ENCODE measurements around the gene GHRL.

The GHRL gene, protein sequence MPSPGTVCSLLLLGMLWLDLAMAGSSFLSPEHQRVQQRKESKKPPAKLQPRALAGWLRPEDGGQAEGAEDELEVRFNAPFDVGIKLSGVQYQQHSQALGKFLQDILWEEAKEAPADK

DNA sequence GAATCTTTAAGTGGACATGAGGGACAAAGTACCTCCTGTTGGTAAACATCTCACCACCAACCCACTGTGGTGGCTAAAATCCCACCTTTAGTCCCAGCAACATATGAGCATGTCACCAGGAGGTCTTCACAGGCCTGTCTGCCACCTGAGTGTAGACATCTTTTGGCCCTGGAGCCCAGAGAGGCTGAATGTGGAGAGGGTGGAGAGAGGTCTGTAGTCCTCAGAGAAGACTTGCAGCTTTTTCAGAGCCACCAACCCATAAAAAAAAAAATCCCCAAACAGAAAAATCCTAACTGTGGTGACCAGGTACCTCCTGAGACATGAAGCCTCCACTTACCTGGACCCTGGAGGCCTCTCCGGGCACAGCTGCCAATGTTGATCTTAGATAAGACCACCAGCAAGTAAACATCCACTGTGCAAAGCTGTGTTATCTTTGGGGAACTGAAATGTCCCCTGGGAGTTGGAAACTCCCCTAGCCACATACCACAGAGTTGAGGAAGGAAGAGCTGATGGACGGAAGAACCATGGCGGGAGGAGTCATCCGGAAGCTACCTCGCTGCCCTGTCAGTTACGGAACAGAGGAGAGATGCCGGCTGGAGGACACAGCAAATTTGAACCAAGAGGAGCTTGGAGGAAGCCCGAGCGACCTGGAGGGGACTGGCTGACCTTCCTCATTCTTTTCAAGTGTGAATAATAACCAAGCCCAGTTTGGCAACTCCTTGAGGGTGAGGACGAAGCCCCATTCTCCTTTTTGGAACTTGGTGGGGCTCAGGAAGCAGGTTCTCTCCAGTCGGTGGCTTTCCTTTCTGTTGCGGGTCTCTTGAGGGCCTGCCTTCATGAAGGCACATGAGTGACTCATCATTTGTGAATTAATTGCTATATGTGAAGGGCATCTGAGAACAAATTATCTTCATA is at the start of gene GHRL:
Gene GHRL (minus strand): TSS at position 443 of the 915 bp plus-strand sequence. CDS start 2,767 bp downstream, outside the sequence.
- peak; percentile 52 for DNase-seq (ENCODE audit: low spot score)

DNA sequence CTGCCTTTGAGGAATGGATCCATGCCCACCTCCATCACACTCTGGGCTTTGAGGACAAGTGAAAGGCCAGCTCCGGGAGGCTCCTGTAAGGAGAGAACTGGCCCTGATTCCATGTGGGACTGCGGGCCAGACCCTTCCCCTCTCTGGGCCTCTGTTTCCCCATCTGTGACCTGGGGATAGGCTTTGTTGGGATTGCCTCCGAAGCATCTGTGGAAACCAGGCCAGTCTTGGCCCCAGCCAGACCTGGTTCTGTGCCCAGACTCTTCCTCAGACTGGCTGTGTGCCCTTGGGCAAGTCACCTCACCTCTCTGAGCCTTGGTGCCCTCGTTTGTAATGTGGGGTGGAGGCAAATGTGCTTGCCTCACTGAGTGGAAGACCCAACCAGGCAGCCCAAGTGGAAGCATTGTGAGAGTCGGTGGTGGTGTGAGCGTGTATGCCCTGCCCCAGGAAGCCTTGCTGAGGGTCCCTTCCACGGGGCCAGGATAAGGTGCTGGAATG is 49.2 kb upstream of the GHRL start:
- DNase-seq (ENCODE audit: low spot score): no peak

DNA sequence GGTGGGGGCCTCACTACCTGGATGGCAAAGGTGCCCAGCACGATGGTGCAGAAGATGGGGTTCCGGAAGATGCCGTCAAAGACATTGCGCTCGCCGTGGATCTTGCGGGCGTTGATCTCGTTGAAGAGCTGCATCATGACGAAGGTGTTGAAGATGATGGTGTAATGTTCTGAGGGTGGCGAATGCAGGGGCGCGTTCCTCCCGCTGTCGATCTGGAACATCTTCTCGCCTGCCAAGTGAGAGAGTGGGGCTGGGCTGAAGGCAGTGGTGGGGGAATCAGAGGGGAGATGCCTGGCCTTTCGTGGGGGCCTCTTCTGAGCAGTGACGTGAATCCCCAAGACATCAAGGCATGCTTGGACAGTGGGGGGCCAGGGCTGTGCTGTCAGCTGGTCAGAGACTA is 47.7 kb upstream of the GHRL start:
- DNase-seq (ENCODE audit: low spot score): no peak

GRCh38 chr3:10340046-10340445 is 47.3 kb upstream of the GHRL start:
- DNase-seq (ENCODE audit: low spot score): no peak

- DNase-seq (ENCODE audit: low spot score): no peak
Observed at GRCh38 chr3:10339376-10339955, 46.7 kb upstream of the GHRL start.

DNA sequence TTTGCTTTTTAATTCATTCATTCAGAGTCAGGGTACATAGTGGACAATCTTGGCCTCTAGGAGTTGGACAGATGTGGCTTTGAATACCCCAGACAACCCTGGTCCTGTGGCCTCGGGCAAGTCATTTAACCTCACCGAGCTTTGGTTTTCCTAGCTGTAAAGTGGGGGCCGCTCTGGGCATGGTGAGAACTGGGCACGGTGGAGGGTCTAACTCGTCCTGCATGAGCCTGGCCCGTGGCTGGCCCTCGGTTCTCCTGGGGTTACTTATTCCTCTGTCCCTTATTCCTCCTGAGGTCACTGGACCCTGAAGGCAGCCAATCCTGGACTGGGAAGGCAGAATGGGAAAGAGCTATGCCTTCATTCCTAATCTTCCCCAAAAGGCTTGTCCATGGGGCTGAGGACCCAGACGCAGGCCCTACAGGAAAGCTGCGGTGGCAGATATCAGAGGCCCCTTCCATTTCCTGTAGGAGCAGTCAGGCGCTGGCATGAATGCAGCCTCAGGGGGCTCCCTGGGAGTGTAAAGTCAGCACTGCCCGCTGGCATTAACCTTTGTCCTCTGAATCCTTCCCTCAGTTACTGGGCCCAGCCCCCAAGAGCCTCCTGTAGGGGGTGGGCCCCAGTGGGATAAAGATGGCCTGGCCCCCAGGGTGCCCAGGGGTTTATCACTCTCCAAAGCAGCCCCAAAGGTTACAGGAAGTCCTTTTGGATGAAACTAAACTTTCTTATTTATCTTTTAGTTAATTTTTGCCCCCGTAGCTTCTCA is 46.0 kb upstream of the GHRL start:
- DNase-seq (ENCODE audit: low spot score): no peak

DNA sequence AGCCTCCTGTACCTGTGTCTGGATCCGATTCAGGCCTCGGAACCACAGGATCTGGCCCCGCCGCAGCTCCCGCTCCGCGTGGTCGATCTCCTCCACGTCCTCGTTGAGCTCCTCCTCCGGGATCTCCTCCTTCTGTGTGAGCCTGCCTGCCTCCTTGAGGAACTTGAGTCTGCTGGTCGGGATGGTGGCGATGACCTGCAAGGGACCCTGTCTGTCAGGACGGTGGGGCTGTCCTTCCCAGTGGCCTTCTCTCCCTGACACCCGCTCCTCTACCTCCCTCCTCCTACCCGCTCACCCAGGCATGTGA is 45.4 kb upstream of the GHRL start:
- no peak for DNase-seq (ENCODE audit: low spot score)

GRCh38 chr3:10337323-10338163 is 44.8 kb upstream of the GHRL start:
- peak; percentile 60 for DNase-seq (ENCODE audit: low spot score)

GRCh38 chr3:10336761-10337160 is 44.0 kb upstream of the GHRL start:
- no peak for DNase-seq (ENCODE audit: low spot score)

- DNase-seq (ENCODE audit: low spot score): peak; percentile 30
Observed at GRCh38 chr3:10335871-10336622, 43.3 kb upstream of the GHRL start.

DNA sequence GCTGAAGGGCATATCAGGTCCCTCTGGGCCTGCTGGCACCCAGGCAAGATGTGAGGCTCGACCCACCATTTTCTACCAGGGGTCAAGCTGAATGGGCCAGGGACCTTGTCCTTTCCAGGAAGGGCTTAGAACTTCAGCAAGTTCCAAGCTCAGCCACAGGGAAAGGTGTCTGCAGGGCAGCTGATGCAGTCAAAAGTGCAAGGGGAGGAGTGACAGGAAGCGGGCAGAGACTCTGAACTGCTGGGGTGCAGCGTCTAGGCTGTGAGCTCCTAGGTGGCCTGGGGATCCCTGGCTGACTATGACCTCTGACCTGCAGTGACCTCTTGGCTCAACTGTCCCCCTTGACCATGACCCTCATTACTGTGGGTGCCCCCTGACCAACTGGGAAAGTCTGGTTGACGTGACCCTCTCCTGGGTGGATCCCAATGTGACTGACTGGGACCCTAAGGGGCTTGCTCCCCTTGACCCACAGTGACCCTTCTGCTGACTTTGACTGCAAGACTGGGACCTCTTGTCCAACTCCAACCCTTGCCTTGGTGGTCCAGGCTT is 42.5 kb upstream of the GHRL start:
- DNase-seq (ENCODE audit: low spot score): no peak

GRCh38 chr3:10334459-10334858 is 41.7 kb upstream of the GHRL start:
- no peak for DNase-seq (ENCODE audit: low spot score)

DNA sequence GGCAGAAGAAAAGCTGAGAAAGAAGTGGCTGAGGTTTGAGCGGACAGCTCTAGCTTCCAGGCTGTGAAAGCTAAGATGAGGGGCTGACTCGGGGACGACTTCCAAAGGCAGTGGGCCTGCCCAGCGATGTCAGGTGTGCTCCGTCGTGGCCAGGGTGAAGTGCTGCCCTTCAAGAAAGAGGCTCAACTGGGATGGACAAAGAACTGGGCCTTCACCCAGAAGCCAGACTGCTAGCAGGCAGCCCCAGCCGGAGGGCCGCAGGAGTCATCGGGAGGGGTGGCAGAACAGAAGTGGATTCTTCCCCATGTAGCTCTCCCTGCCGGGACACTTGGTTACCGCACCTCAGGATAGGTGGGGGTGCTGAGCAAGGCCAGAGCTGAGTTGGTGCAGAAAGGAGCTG is 41.3 kb upstream of the GHRL start:
- DNase-seq (ENCODE audit: low spot score): no peak

DNA sequence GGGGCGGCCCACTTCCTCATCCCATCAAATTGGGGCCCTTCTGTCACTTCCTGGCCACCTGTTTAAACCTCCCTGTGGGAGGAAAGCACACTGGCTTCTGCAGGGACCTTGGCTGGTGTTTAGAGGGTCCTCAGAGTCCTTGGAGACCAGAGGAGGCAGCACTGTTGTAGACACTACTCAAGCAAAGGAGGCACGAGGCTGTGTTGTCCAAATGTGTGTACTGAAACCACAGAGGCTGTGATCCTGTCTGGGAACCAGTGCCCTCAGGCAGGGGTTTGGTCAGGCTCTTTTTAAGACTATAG is 40.6 kb upstream of the GHRL start:
- DNase-seq (ENCODE audit: low spot score): no peak

GRCh38 chr3:10332481-10333348 is 40.0 kb upstream of the GHRL start:
- DNase-seq (ENCODE audit: low spot score): no peak

GRCh38 chr3:10331320-10331719 is 38.6 kb upstream of the GHRL start:
- no peak for DNase-seq (ENCODE audit: low spot score)

DNA sequence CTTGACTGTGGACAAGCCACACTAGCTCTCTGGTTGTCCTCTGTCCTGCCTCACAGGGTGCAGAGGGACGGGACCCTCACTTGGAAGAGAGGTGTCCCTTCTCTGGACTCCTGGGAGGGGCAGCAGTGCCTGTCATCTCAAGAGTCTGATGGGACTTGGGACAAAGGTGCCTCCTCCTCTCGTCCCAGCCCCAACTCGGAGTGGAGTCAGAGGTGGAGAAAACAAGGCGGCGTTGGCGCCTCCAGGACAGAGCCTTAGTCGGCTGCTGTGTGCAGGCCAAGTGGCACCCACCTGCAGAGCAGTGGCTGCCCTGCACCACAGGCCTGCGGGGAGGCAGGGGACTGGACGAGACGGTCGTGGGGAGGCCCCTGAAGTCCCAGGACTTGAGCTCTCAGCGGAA is 37.6 kb upstream of the GHRL start:
- no peak for DNase-seq (ENCODE audit: low spot score)

DNA sequence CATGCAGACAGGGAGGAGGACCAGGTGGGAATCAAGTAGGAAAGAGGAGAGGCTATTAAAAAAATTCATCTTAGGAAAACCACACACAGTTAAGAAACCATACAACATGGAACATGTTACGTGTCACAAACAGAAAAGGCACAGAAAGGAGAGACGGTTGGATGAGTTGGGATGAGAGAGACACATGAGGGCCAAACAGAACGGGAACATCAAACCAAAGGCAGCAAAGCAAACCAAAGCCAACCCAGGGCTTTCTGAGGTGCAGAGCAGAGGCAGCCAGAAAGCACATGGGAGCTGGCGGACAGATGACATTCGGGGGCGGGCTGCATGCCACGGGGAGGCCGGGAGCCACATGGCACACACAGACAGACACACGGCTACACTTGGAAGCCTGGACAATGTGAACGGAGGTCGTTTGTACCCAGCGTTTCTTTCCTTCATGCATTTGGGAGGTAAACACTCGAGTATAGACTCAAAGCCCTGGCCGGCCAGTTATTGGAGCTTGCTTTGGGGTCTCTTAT is 36.8 kb upstream of the GHRL start:
- no peak for DNase-seq (ENCODE audit: low spot score)

DNA sequence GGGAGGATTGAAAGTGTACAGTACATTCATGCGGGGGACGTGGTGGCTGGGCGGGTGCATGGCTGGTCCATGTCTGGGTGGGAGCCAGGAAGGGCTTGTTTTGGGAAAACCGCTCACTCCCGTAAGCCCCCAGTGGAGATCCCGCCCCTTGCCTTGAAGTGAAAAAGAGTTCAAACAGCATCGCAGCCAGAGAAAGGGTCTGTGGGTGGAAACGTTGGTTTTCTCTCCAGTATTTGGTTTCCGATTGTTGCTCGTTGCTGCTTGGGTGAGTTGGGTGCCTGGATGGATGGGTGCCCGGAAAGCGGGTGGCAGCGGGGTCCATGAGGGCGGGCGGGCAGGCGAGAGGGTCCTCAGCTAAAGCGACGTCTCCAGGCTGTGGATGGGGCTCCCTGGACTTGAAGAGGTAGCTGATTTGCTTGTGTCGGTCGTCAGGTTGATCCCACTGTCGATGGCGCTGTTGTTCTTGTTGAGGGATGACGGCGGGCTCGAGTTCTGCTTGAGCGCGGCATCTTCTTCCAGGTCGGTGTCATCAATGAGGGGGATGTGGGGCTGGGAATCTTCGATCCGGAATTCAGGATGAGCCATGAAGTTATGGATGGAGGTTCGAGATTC is 35.8 kb upstream of the GHRL start:
- DNase-seq (ENCODE audit: low spot score): no peak
